GM19328 (cell line): ENCODE data around the gene WNT7A.

Experiments used
- ATAC-seq: cut with Tn5 transposase; IDR thresholded peaks from one replicate; pipeline ENCODE4 v1.9.1; 2021; ENCODE audit warnings: mild to moderate bottlenecking, moderate library complexity; ENCODE audit not compliant: unreplicated experiment

WNT7A gene

GRCh38 chr3:13798401-13798800 lies 81.5 kb downstream of the WNT7A start:
- no peak for ATAC-seq

GRCh38 chr3:13796701-13797460 lies 83.0 kb downstream of the WNT7A start:
- no peak for ATAC-seq

- ATAC-seq: no peak
Observed at GRCh38 chr3:13795816-13796215, 84.1 kb downstream of the WNT7A start.

- no peak for ATAC-seq
Observed at GRCh38 chr3:13794322-13794721, 85.5 kb downstream of the WNT7A start.

GRCh38 chr3:13793451-13793850 lies 86.4 kb downstream of the WNT7A start:
- ATAC-seq: no peak

GRCh38 chr3:13792512-13793371 lies 87.1 kb downstream of the WNT7A start:
- no peak for ATAC-seq

- no peak for ATAC-seq
Observed at GRCh38 chr3:13792051-13792490, 87.8 kb downstream of the WNT7A start.

GRCh38 chr3:13791198-13792050 lies 88.4 kb downstream of the WNT7A start:
- no peak for ATAC-seq

GRCh38 chr3:13790376-13791197 lies 89.3 kb downstream of the WNT7A start:
- ATAC-seq: no peak

GRCh38 chr3:13788522-13789424 lies 91.1 kb downstream of the WNT7A start:
- no peak for ATAC-seq

- ATAC-seq: no peak
Observed at GRCh38 chr3:13787533-13788132, 92.2 kb downstream of the WNT7A start.

GRCh38 chr3:13786811-13787210 lies 93.1 kb downstream of the WNT7A start:
- no peak for ATAC-seq

GRCh38 chr3:13785853-13786436 lies 93.9 kb downstream of the WNT7A start:
- ATAC-seq: no peak

GRCh38 chr3:13785351-13785750 lies 94.5 kb downstream of the WNT7A start:
- no peak for ATAC-seq

GRCh38 chr3:13783476-13783875 lies 96.4 kb downstream of the WNT7A start:
- ATAC-seq: no peak

GRCh38 chr3:13782501-13782900 lies 97.4 kb downstream of the WNT7A start:
- no peak for ATAC-seq

- no peak for ATAC-seq
Observed at GRCh38 chr3:13781417-13781816, 98.5 kb downstream of the WNT7A start.

- no peak for ATAC-seq
Observed at GRCh38 chr3:13780432-13781176, 99.3 kb downstream of the WNT7A start.
